ENCODE results near the gene CRHR1. TPM values are rescaled to one million over a fixed set of nuclear protein-coding genes. Genes with fewer than 3 reads are reported as not detected.

The CRHR1 gene
- total and polyA plus RNA-seq, 2 of the 4 experiments (the other 2 are of a cell fraction), result not detected

GRCh38 chr17:45783593-45784292 lies 377 bp upstream of the CRHR1 start:
- no peaks in the 10 kb centered on the region for H4K20me1 ChIP-seq (ENCODE audit: insufficient read depth, low read length)
- no peak overlapping the region for H2AK9ac ChIP-seq (replicated peaks; ENCODE audit: low read depth, low read length, poor library complexity)
- no peak overlapping the region for H3K14ac ChIP-seq (replicated peaks; ENCODE audit: low read depth, low read length)
- intact Hi-C loops (cut with micrococcal nuclease) (no loop called here), in situ Hi-C loops (cut with MboI; ENCODE audit: low sequenced_read_pairs) (no loop called here), dilution Hi-C loops (cut with HindIII; ENCODE audit: low sequenced_read_pairs, unreplicated experiment) (no loop called here)
- H2AFZ ChIP-seq (replicated peaks; ENCODE audit: low read length, poor library complexity), result peak overlapping the region; percentile 56
- H2BK20ac ChIP-seq (ENCODE audit: low read depth, low read length), result no peak overlapping the region
- DNase-seq (no peak), ATAC-seq (ENCODE audit: low read depth) (no peak; the same call in 1 of the 2 replicates)
- H3K56ac ChIP-seq (ENCODE audit: extremely low read depth, insufficient read depth, low read length), result no peak overlapping the region
- no TSS peak for BruUV-seq (replicated peaks)
- no peak overlapping the region for H4K5ac ChIP-seq (ENCODE audit: low read depth, low read length)
- H3K4me1 ChIP-seq (ENCODE audit: control insufficient read depth, insufficient read depth, low read length), result peaks cover 1% of the 10 kb centered on the region; the same call in 1 of the 2 replicates
- POLR2A ChIA-PET (ENCODE audit: unreplicated experiment), result no interaction called here
- peaks cover 78% of the 10 kb centered on the region for H3K27me3 ChIP-seq (ENCODE audit: control insufficient read depth, insufficient read depth, low read length)
- no peak overlapping the region for H2BK15ac ChIP-seq (ENCODE audit: low read depth, low read length)
- no peak overlapping the region for H3K18ac ChIP-seq (ENCODE audit: low read depth, low read length)
- H3K79me1 ChIP-seq (ENCODE audit: low read depth in 1 of 2, low read length in 2 of 2), result no peaks in the 10 kb centered on the region
- H2BK5ac ChIP-seq (ENCODE audit: low read depth, low read length, poor library complexity, severe bottlenecking), result no peak overlapping the region
- no peak overlapping the region for H3K4ac ChIP-seq (ENCODE audit: low read depth, low read length)
- H3K4me2 ChIP-seq (ENCODE audit: low read depth, low read length), result no peak overlapping the region; the same call in 1 of the 2 replicates
- WGBS, 2 experiments (ENCODE audit: extremely low coverage in 2 of 2, insufficient read length in 1 of 2), result 0% methylated on average over 13 of the region's 64 CpGs; no CpG with 5 or more reads in 1 of the 2 experiments
- no peak overlapping the region for H3K27ac ChIP-seq (ENCODE audit: insufficient read depth, low read length)
- no peak overlapping the region for H3K9ac ChIP-seq (ENCODE audit: low read depth, low read length)
- no peaks in the 10 kb centered on the region for H3K9me3 ChIP-seq (ENCODE audit: control insufficient read depth, insufficient read depth, low read length)
- no peak overlapping the region for H2BK120ac ChIP-seq (ENCODE audit: low read depth, low read length)
- CTCF ChIA-PET, result no interaction called here
- no peak overlapping the region for H4K8ac ChIP-seq (ENCODE audit: low read depth in 2 of 2, low read length in 2 of 2)
- H3K23ac ChIP-seq (ENCODE audit: low read depth, low read length), result no peak overlapping the region
- H4K91ac ChIP-seq (ENCODE audit: insufficient read depth, low read depth, low read length), result no peak overlapping the region
- H3K4me3 ChIP-seq (ENCODE audit: insufficient read depth, low read depth, low read length), result no peak overlapping the region
- H3K36me3 ChIP-seq (ENCODE audit: control insufficient read depth, insufficient read depth, low read length), result no peaks in the 10 kb centered on the region
- H3K9me1 ChIP-seq (ENCODE audit: insufficient read depth, low read length), result no peaks in the 10 kb centered on the region
- no peak for TF ChIP-seq POLR2A (IDR thresholded peaks at IDR 0.05; ENCODE audit: low read depth, low read length)
- TF ChIP-seq RFX5 (IDR thresholded peaks at IDR 0.05; ENCODE audit: low read depth, low read length), result no peak
- TF ChIP-seq BHLHE40 (IDR thresholded peaks at IDR 0.05; ENCODE audit: low read depth, low read length), result no peak
- no peak for TF ChIP-seq CEBPB (IDR thresholded peaks at IDR 0.05; ENCODE audit: low read depth, low read length)
- no peak for TF ChIP-seq RAD21 (IDR thresholded peaks at IDR 0.05; ENCODE audit: low read length)
- no peak for TF ChIP-seq ELK1 (IDR thresholded peaks at IDR 0.05; ENCODE audit: borderline replicate concordance, low read depth, low read length)
- no peak for TF ChIP-seq MAFK (IDR thresholded peaks at IDR 0.05; ENCODE audit: low read depth, low read length)
- no peak for TF ChIP-seq CTCF (conservative IDR thresholded peaks at IDR 0.05; ENCODE audit: low read depth, low read length)
- no peak for TF ChIP-seq NFE2L2 (IDR thresholded peaks at IDR 0.05; ENCODE audit: low read depth, low read length)
- no peak for TF ChIP-seq USF2 (IDR thresholded peaks at IDR 0.05; ENCODE audit: low read depth, low read length)
- no peak for TF ChIP-seq FOS (IDR thresholded peaks at IDR 0.05; ENCODE audit: low read depth, low read length)
- no peak overlapping the region for H2AK5ac ChIP-seq (ENCODE audit: low read depth, low read length)
